A549 (cell line): ENCODE measurements around the gene PPP1R12B.

Source experiments
- CHD2 ChIP-seq: fragments of 150-350 bp; IDR thresholded peaks from 2 replicates; pipeline ENCODE4 v1.6.1; 2014; ENCODE audit warnings: low read length; ENCODE audit not compliant: partially characterized antibody
- CTCF ChIP-seq: fragments of >200 bp; sonication (Bioruptor Twin); formaldehyde crosslinking; IDR thresholded peaks from 3 replicates; pipeline ENCODE4 v1.5.1; 2016
- JUN ChIP-seq, 2 experiments: fragments of >200 bp; sonication (Bioruptor Twin); formaldehyde crosslinking; IDR thresholded peaks; 2 replicates in 1 of 2; 3 replicates in 1 of 2; pipeline ENCODE4 v1.6.1; 2016 to 2017
- MAX ChIP-seq: IDR thresholded peaks from 2 replicates; pipeline ENCODE4 v1.6.1; 2012
- PBX3 ChIP-seq: IDR thresholded peaks from 2 replicates; pipeline ENCODE4 v1.6.1; 2012
- RAD21 ChIP-seq, 2 experiments: fragments of >200 bp in 1 of 2; sonication (Bioruptor Twin) in 1 of 2; formaldehyde crosslinking in 1 of 2; IDR thresholded peaks in 1 of 2; conservative IDR thresholded peaks in 1 of 2; 2 replicates in 1 of 2; 3 replicates in 1 of 2; pipeline ENCODE4 v1.6.1; 2012 to 2018; ENCODE audit warnings: inconsistent platforms in 1 of 2
- TP53 ChIP-seq: fragments of 250-450 bp; sonication (Bioruptor Pico); IDR thresholded peaks from 2 replicates; pipeline ENCODE4 v1.5.0; 2021; ENCODE audit warnings: mild to moderate bottlenecking, moderate library complexity
- ZFP36 ChIP-seq: fragments of 450-650 bp; IDR thresholded peaks from 2 replicates; pipeline ENCODE4 v1.6.1; 2014; ENCODE audit warnings: borderline replicate concordance; ENCODE audit not compliant: partially characterized antibody

DNA sequence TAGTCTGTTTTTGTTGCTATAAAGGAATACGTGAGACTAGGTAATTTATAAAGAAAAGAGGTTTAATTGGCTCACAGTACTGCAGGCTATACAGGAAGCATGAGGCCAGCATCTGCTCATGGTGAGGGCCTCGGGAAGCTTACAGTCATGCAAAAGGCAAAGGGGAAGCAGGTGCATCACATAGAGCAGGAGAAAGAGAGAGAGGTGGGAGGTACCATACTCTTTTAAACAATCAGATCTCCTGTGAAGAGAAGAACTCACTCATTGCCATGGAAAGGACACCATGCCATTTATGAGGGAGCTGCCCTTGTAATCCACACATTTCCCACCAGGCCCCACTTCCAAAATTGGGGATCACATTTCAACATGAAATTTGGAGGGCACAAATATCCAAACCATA is 12.7 kb downstream of the PPP1R12B start:
- TF ChIP-seq TP53 (CRISPR knock-in tag) (no peak), CTCF (no peak), CHD2 (no peak), JUN (IDR thresholded peaks at IDR 0.05) (no peak), RAD21 (conservative IDR thresholded peaks at IDR 0.05 in 1 of 2, IDR thresholded peaks at IDR 0.05 in 1 of 2) (no peak), ZFP36 (no peak), PBX3 (no peak), MAX (no peak)
